H1 (cell line): ENCODE data around the gene DDX1. TPM values are rescaled to one million over a fixed set of nuclear protein-coding genes. Genes with fewer than 3 reads are reported as not detected.

Source experiments
- CTCF ChIA-PET: fragments of 300-600 bp; sonication (Branson Sonifier 250); formaldehyde crosslinking; loops from one replicate; lab custom pipeline; 2021; ENCODE audit not compliant: partially characterized antibody; lab: Charles Lee
- POLR2A ChIA-PET: fragments of 300-600 bp; sonication (Branson Sonifier 250); formaldehyde crosslinking; loops from one replicate; lab custom pipeline; 2021; ENCODE audit warnings: inconsistent platforms; ENCODE audit not compliant: partially characterized antibody; lab: Charles Lee
- DNase-seq, 2 experiments: peaks; one replicate each; pipeline versions ENCODE4 v3.0.0 to v3.0.0-alpha.2; 2010 to 2022; ENCODE audit warnings: low spot score in 2 of 2, low read depth in 1 of 2, mixed read lengths in 1 of 2
- FAIRE-seq: peaks from 2 replicates; lab custom pipeline; 2011; peaks lifted over from hg19 to GRCh38; lab: Jason Lieb, UNC
- H2AFZ ChIP-seq: 2 replicates; pipeline ENCODE4 v1.8.1; 2012; ENCODE audit warnings: low read length, inconsistent platforms
- H2AK5ac ChIP-seq: 2 replicates; pipeline ENCODE4 v1.6.1; 2013; ENCODE audit warnings: low read depth, low read length
- H2BK120ac ChIP-seq: replicated peaks from 2 replicates; pipeline ENCODE3; 2013; ENCODE audit warnings: low read depth, low read length, inconsistent platforms
- H2BK12ac ChIP-seq: 2 replicates; pipeline ENCODE4 v1.6.1; 2013; ENCODE audit warnings: low read depth, low read length
- H2BK15ac ChIP-seq: 2 replicates; pipeline ENCODE4 v1.6.1; 2013; ENCODE audit warnings: low read length
- H2BK20ac ChIP-seq: 2 replicates; pipeline ENCODE4 v1.6.1; 2013; ENCODE audit warnings: low read length
- H2BK5ac ChIP-seq: 2 replicates; pipeline ENCODE4 v1.6.1; 2013; ENCODE audit warnings: low read depth, low read length
- H3K14ac ChIP-seq: 2 replicates; pipeline ENCODE4 v1.6.1; 2013; ENCODE audit warnings: inconsistent platforms; ENCODE audit not compliant: insufficient read length
- H3K18ac ChIP-seq: 2 replicates; pipeline ENCODE4 v1.6.1; 2013; ENCODE audit warnings: low read length; ENCODE audit errors: extremely low read depth
- H3K23ac ChIP-seq: 2 replicates; pipeline ENCODE4 v1.6.1; 2013; ENCODE audit warnings: inconsistent platforms; ENCODE audit not compliant: insufficient read length
- H3K23me2 ChIP-seq: 2 replicates; pipeline ENCODE4 v1.6.1; 2013; ENCODE audit warnings: low read depth, low read length
- H3K27ac ChIP-seq: 2 replicates; pipeline ENCODE4 v1.6.1; 2011; ENCODE audit warnings: low read depth, low read length, inconsistent platforms
- H3K27me3 ChIP-seq, 4 experiments: replicated peaks in 1 of 4; 1 replicate in 1 of 4; 2 replicates in 3 of 4; pipeline versions ENCODE4 v1.6.1 to v1.8.1; 2011 to 2013; ENCODE audit warnings: low read length in 3 of 4, mild to moderate bottlenecking in 3 of 4, inconsistent platforms in 2 of 4, mixed read lengths in 2 of 4, moderate library complexity in 1 of 4; ENCODE audit not compliant: control insufficient read depth in 3 of 4, insufficient read depth in 3 of 4; ENCODE audit errors: extremely low read depth in 1 of 4
- H3K36me3 ChIP-seq, 4 experiments: 2 replicates each; pipeline versions ENCODE4 v1.6.1 to v1.8.1; 2011 to 2013; ENCODE audit warnings: mild to moderate bottlenecking in 4 of 4, low read length in 3 of 4, moderate library complexity in 2 of 4, control low read depth in 1 of 4, inconsistent platforms in 1 of 4; ENCODE audit not compliant: insufficient read depth in 4 of 4, control insufficient read depth in 2 of 4
- H3K4ac ChIP-seq: replicated peaks from 2 replicates; pipeline ENCODE3; 2013; ENCODE audit warnings: low read length, low read depth, mixed read lengths, inconsistent platforms; ENCODE audit not compliant: insufficient read length
- H3K4me1 ChIP-seq, 4 experiments: replicated peaks in 1 of 4; 1 replicate in 1 of 4; 2 replicates in 3 of 4; pipeline versions ENCODE4 v1.6.1 to v1.8.1; 2011 to 2013; ENCODE audit warnings: low read length in 3 of 4, inconsistent platforms in 2 of 4, mixed read lengths in 1 of 4; ENCODE audit not compliant: insufficient read depth in 4 of 4, control insufficient read depth in 3 of 4
- H3K4me2 ChIP-seq, 2 experiments: 2 replicates each; pipeline versions ENCODE4 v1.6.1 to v1.8.1; 2011 to 2013; ENCODE audit warnings: low read depth in 2 of 2, low read length in 2 of 2, control low read depth in 1 of 2, inconsistent platforms in 1 of 2, mild to moderate bottlenecking in 1 of 2; ENCODE audit not compliant: insufficient read depth in 1 of 2
- H3K4me3 ChIP-seq, 4 experiments: fragments of 200-600, 300-600 bp in 1 of 4; sonication (generic), shearing (Covaris generic), sonication (Bioruptor Twin) in 1 of 4; 2 replicates each; pipeline versions ENCODE4 v1.5.1 to v1.8.1; 2011 to 2016; ENCODE audit warnings: low read length in 4 of 4, low read depth in 3 of 4, control low read depth in 2 of 4, inconsistent platforms in 2 of 4, mild to moderate bottlenecking in 2 of 4, mixed read lengths in 1 of 4, moderate library complexity in 1 of 4; ENCODE audit not compliant: insufficient read depth in 2 of 4; ENCODE audit errors: extremely low read depth in 1 of 4
- H3K56ac ChIP-seq: replicated peaks from 2 replicates; pipeline ENCODE3; 2013; ENCODE audit warnings: low read depth, mild to moderate bottlenecking, mixed read lengths, low read length, inconsistent platforms; ENCODE audit not compliant: insufficient read length
- H3K79me1 ChIP-seq: 2 replicates; pipeline ENCODE4 v1.6.1; 2013; ENCODE audit warnings: low read depth, low read length, control low read depth
- H3K79me2 ChIP-seq, 2 experiments: 2 replicates each; pipeline versions ENCODE4 v1.6.1 to v1.8.1; 2012 to 2013; ENCODE audit warnings: low read length in 2 of 2, mild to moderate bottlenecking in 2 of 2, inconsistent platforms in 1 of 2; ENCODE audit not compliant: insufficient read depth in 2 of 2, control insufficient read depth in 1 of 2
- H3K9ac ChIP-seq, 4 experiments: replicated peaks in 1 of 4; 1 replicate in 1 of 4; 2 replicates in 3 of 4; pipeline versions ENCODE4 v1.6.1 to v1.8.1; 2011 to 2013; ENCODE audit warnings: low read depth in 3 of 4, low read length in 3 of 4, control low read depth in 2 of 4, mild to moderate bottlenecking in 2 of 4, moderate library complexity in 2 of 4, inconsistent platforms in 1 of 4; ENCODE audit errors: extremely low read depth in 1 of 4
- H3K9me3 ChIP-seq, 2 experiments: 2 replicates each; pipeline versions ENCODE4 v1.6.1 to v1.8.1; 2012 to 2013; ENCODE audit warnings: mild to moderate bottlenecking in 2 of 2, moderate library complexity in 2 of 2, control low read depth in 1 of 2, inconsistent platforms in 1 of 2, low read depth in 1 of 2, low read length in 1 of 2, mixed read lengths in 1 of 2; ENCODE audit not compliant: insufficient read depth in 2 of 2
- H4K20me1 ChIP-seq, 2 experiments: replicated peaks in 1 of 2; 2 replicates each; pipeline versions ENCODE3 to v1.8.1; 2011 to 2013; ENCODE audit warnings: inconsistent platforms in 2 of 2, low read length in 2 of 2, mild to moderate bottlenecking in 1 of 2; ENCODE audit not compliant: insufficient read depth in 2 of 2, control insufficient read depth in 1 of 2
- H4K5ac ChIP-seq: 2 replicates; pipeline ENCODE4 v1.6.1; 2013; ENCODE audit warnings: low read length, low read depth, mixed read lengths, inconsistent platforms; ENCODE audit not compliant: insufficient read length
- H4K8ac ChIP-seq: 2 replicates; pipeline ENCODE4 v1.8.0; 2013; ENCODE audit warnings: mild to moderate bottlenecking, moderate library complexity, low read length, inconsistent platforms; ENCODE audit not compliant: insufficient read depth; ENCODE audit errors: extremely low read depth
- H4K91ac ChIP-seq: replicated peaks from 2 replicates; pipeline ENCODE3; 2013; ENCODE audit warnings: low read length, mixed read lengths, inconsistent platforms; ENCODE audit not compliant: insufficient read length
- CEBPB ChIP-seq: IDR thresholded peaks from 2 replicates; pipeline ENCODE4 v1.6.1; 2012; ENCODE audit warnings: low read depth, low read length
- EGR1 ChIP-seq: IDR thresholded peaks from 2 replicates; pipeline ENCODE4 v1.6.1; 2011; ENCODE audit warnings: low read depth, low read length, borderline replicate concordance
- FOSL1 ChIP-seq: IDR thresholded peaks from 2 replicates; pipeline ENCODE4 v1.6.1; 2011; ENCODE audit warnings: mild to moderate bottlenecking, low read depth, low read length, moderate library complexity; ENCODE audit not compliant: insufficient read depth
- JUN ChIP-seq: IDR thresholded peaks from 2 replicates; pipeline ENCODE4 v1.6.1; 2011; ENCODE audit warnings: low read depth, mild to moderate bottlenecking, improper control_type of control experiment, low read length
- RFX5 ChIP-seq: IDR thresholded peaks from 2 replicates; pipeline ENCODE4 v1.6.1; 2011; ENCODE audit warnings: low read depth, low read length, improper control_type of control experiment, borderline replicate concordance
- SP4 ChIP-seq: IDR thresholded peaks from 2 replicates; pipeline ENCODE4 v1.6.1; 2012; ENCODE audit warnings: low read length, inconsistent platforms
- TAF7 ChIP-seq: optimal IDR thresholded peaks from 2 replicates; pipeline ENCODE3; 2011; ENCODE audit warnings: low read depth, mild to moderate bottlenecking, inconsistent platforms, low read length, moderate library complexity, borderline replicate concordance
- TBP ChIP-seq: IDR thresholded peaks from 2 replicates; pipeline ENCODE4 v1.6.1; 2011; ENCODE audit warnings: low read depth, low read length, improper control_type of control experiment
- TCF12 ChIP-seq: IDR thresholded peaks from 2 replicates; pipeline ENCODE4 v1.6.1; 2011; ENCODE audit warnings: low read depth, mild to moderate bottlenecking, low read length
- ZNF274 ChIP-seq: IDR thresholded peaks from 2 replicates; pipeline ENCODE4 v1.7.0; 2012; ENCODE audit warnings: low read length, borderline replicate concordance; ENCODE audit errors: extremely low read depth
- WGBS, 2 experiments: shearing (Covaris generic) in 1 of 2; methylation state at CpG; one replicate each; pipeline versions ENCODE4 v1.1.6 to v1.1.7; 2013 to 2015; ENCODE audit warnings: low lambda C conversion rate in 2 of 2, mixed read lengths in 2 of 2, inconsistent platforms in 1 of 2, low coverage in 1 of 2, missing lambda C conversion rate in 1 of 2; ENCODE audit not compliant: insufficient replicate concordance in 2 of 2, insufficient coverage in 1 of 2, insufficient read length in 1 of 2; ENCODE audit errors: extremely low coverage in 1 of 2, missing lambda C conversion rate in 1 of 2; 5-methylcytosine and 5-hydroxymethylcytosine counted together
- polyA plus RNA-seq, 7 experiments: library from polyadenylated mRNA; depleted of rRNA in 3 of 7; stranded (reverse) in 5 of 7; unstranded in 2 of 7; fragments of >200 nt in 5 of 7; fragments of 200-250 nt in 2 of 7; gene quantifications; 1 replicate in 5 of 7; 2 replicates in 1 of 7; 4 replicates in 1 of 7; pipeline versions ENCODE4 v1.2.1 to v1.2.3, GENCODE V29; 2011 to 2013; ENCODE audit warnings: missing spikeins in 2 of 7, mixed read lengths in 2 of 7
- total RNA-seq: library from RNA; stranded (reverse); fragmentation: NEBNext Ultra II Directional; extraction: Animal tissue kit (Norgen Biotek cat#: 25700); gene quantifications from 2 replicates; pipeline ENCODE4 v1.2.1, GENCODE V29; 2021

DDX1 gene
- total and polyA plus RNA-seq, 2 of the 8 experiments (the other 6 are each of a cell fraction or from before 2014, with no cell fraction given): 51.1 to 161 TPM

GRCh38 chr2:15649561-15650255 lies 58.0 kb downstream of the DDX1 start:
- POLR2A ChIA-PET: no interaction called here
- no peaks in the 10 kb centered on the region for H3K79me1 ChIP-seq
- H3K79me2 ChIP-seq: no peaks in the 10 kb centered on the region
- H3K4me1 ChIP-seq: no peaks in the 10 kb centered on the region; a peak in 2 of 7 replicates
- H3K4me2 ChIP-seq: no peak overlapping the region
- H3K9me3 ChIP-seq: no peaks in the 10 kb centered on the region
- no peaks in the 10 kb centered on the region for H4K20me1 ChIP-seq
- no peak overlapping the region for H2BK15ac ChIP-seq
- H3K14ac ChIP-seq: no peak overlapping the region
- no peak overlapping the region for H2AFZ ChIP-seq
- H3K36me3 ChIP-seq: no peaks in the 10 kb centered on the region
- TF ChIP-seq EGR1 (no peak), ZNF274 (no peak), SP4 (no peak), TCF12 (no peak), JUN (no peak), CEBPB (no peak), RFX5 (no peak), TAF7 (no peak), TBP (no peak), FOSL1 (no peak)
- no peak overlapping the region for H3K27ac ChIP-seq
- no peak overlapping the region for H2BK120ac ChIP-seq
- DNase-seq (peak in 1 of 2 experiments; percentile 38), FAIRE-seq (no peak)
- H4K91ac ChIP-seq: no peak overlapping the region
- H3K27me3 ChIP-seq: no peaks in the 10 kb centered on the region
- no peak overlapping the region for H4K5ac ChIP-seq
- H3K9ac ChIP-seq: no peak overlapping the region
- H3K23me2 ChIP-seq: no peaks in the 10 kb centered on the region
- no peak overlapping the region for H3K4ac ChIP-seq
- H2AK5ac ChIP-seq: no peak overlapping the region
- CTCF ChIA-PET: interaction anchor here (0.8 to 2.8 kb wide), 4 partner anchors 9 to 858 kb away, joined by 3 to 10 read pairs (median 4); no protein-coding TSS in a partner anchor
- H3K18ac ChIP-seq: no peak overlapping the region
- H3K4me3 ChIP-seq: no peak overlapping the region
- no peak overlapping the region for H2BK12ac ChIP-seq
- 91% methylated on average over 13 of the region's 14 CpGs; no CpG with 5 or more reads in 1 of the 2 experiments for WGBS, 2 experiments
- H3K56ac ChIP-seq: no peak overlapping the region
- no peak overlapping the region for H2BK5ac ChIP-seq
- no peak overlapping the region for H2BK20ac ChIP-seq
- no peak overlapping the region for H3K23ac ChIP-seq
- no peak overlapping the region for H4K8ac ChIP-seq
